Epithelial cell of proximal tubule (primary cell): ENCODE measurements around the gene YAF2. TPM values are rescaled to one million over a fixed set of nuclear protein-coding genes. Genes with fewer than 3 reads are reported as not detected.
"Not testable (repeated sequence)": the region's sequence is repeated elsewhere in the genome, so short reads cannot be mapped to it uniquely, and the experiment has no call there.

ENCODE experiments used
- DNase-seq: peaks from one replicate; pipeline ENCODE4 v3.0.0-alpha.2; 2011; ENCODE audit warnings: low read depth
- H3K4me3 ChIP-seq: 2 replicates; pipeline ENCODE4 v1.5.1; 2011; ENCODE audit warnings: low read depth, mild to moderate bottlenecking, low read length
- CTCF ChIP-seq: conservative IDR thresholded peaks from 2 replicates; pipeline ENCODE4 v1.5.1; 2012; ENCODE audit warnings: low read depth, mild to moderate bottlenecking, low read length
- total RNA-seq: library from RNA; depleted of rRNA; stranded (reverse); fragments of >200 nt; gene quantifications from 2 replicates; pipeline ENCODE4 v1.2.3, GENCODE V29; 2015

Gene YAF2
- total RNA-seq, 1 donor from 2014 or later = 9.3 TPM

- no peak for TF ChIP-seq CTCF
- no peak for DNase-seq
- H3K4me3 ChIP-seq = no peak overlapping the region
Observed at GRCh38 chr12:42235426-42235825, 2.6 kb downstream of the YAF2 start.

GRCh38 chr12:42234970-42235369 is 3.1 kb downstream of the YAF2 start:
- no peak overlapping the region for H3K4me3 ChIP-seq
- DNase-seq = no peak
- TF ChIP-seq CTCF = no peak

GRCh38 chr12:42227525-42227924 is 10.5 kb downstream of the YAF2 start:
- H3K4me3 ChIP-seq = not testable (repeated sequence)

GRCh38 chr12:42224501-42224900 is 13.5 kb downstream of the YAF2 start:
- DNase-seq, H3K4me3 ChIP-seq: not testable (repeated sequence)

More at GRCh38 chr12:42227525-42227924, 10.5 kb downstream of the YAF2 start:
- not testable (repeated sequence) for DNase-seq

- no peak for TF ChIP-seq CTCF
- DNase-seq = no peak
- no peak overlapping the region for H3K4me3 ChIP-seq
Observed at GRCh38 chr12:42222724-42223123, 15.3 kb downstream of the YAF2 start.

GRCh38 chr12:42221726-42222125 is 16.3 kb downstream of the YAF2 start:
- DNase-seq = no peak
- no peak for TF ChIP-seq CTCF
- H3K4me3 ChIP-seq = no peak overlapping the region

GRCh38 chr12:42217656-42218055 is 20.4 kb downstream of the YAF2 start:
- TF ChIP-seq CTCF = no peak
- H3K4me3 ChIP-seq = no peak overlapping the region
- no peak for DNase-seq

GRCh38 chr12:42216737-42217136 is 21.3 kb downstream of the YAF2 start:
- no peak for DNase-seq
- no peak overlapping the region for H3K4me3 ChIP-seq
- no peak for TF ChIP-seq CTCF

GRCh38 chr12:42215759-42216158 is 22.3 kb downstream of the YAF2 start:
- DNase-seq, H3K4me3 ChIP-seq: not testable (repeated sequence)
